Astrocyte (in vitro differentiated cells and primary cell): ENCODE measurements around the gene PELI2.

Experiments
- EZH2 ChIP-seq: IDR thresholded peaks from 2 replicates; pipeline ENCODE4 v1.6.1; 2012; ENCODE audit warnings: mild to moderate bottlenecking, low read length, inconsistent platforms; ENCODE audit not compliant: insufficient read depth
- TF ChIP-seq, protein P1 (sequence below): IDR thresholded peaks from 2 replicates; pipeline ENCODE4 v1.5.1; 2011; ENCODE audit warnings: low read depth, mild to moderate bottlenecking, inconsistent platforms, low read length, moderate library complexity; ENCODE audit not compliant: insufficient read depth

DNA sequence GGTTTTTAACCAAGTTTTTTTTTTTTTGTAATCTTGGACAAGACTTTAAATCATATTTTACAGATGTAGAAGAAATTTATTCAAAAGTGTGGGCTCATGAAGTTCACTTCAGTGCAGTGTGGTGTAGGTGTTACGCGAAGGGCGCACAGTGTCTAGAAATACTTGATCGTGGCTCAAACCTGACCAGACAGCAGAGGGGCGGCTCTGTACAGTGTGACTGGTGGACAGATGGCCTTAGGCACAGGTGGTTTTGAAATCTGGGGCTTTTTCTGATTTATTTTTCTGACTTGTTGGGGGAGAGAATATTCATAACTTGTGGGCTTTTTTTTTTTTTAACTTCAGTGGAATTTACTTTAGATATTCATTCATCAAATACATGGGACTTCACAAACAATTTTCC is 179.2 kb downstream of the PELI2 start:
- TF ChIP-seq, protein P1, sequence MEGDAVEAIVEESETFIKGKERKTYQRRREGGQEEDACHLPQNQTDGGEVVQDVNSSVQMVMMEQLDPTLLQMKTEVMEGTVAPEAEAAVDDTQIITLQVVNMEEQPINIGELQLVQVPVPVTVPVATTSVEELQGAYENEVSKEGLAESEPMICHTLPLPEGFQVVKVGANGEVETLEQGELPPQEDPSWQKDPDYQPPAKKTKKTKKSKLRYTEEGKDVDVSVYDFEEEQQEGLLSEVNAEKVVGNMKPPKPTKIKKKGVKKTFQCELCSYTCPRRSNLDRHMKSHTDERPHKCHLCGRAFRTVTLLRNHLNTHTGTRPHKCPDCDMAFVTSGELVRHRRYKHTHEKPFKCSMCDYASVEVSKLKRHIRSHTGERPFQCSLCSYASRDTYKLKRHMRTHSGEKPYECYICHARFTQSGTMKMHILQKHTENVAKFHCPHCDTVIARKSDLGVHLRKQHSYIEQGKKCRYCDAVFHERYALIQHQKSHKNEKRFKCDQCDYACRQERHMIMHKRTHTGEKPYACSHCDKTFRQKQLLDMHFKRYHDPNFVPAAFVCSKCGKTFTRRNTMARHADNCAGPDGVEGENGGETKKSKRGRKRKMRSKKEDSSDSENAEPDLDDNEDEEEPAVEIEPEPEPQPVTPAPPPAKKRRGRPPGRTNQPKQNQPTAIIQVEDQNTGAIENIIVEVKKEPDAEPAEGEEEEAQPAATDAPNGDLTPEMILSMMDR, result no peak
- no peak for TF ChIP-seq EZH2
